ENCODE measurements around the gene SPPL2C.

DNA sequence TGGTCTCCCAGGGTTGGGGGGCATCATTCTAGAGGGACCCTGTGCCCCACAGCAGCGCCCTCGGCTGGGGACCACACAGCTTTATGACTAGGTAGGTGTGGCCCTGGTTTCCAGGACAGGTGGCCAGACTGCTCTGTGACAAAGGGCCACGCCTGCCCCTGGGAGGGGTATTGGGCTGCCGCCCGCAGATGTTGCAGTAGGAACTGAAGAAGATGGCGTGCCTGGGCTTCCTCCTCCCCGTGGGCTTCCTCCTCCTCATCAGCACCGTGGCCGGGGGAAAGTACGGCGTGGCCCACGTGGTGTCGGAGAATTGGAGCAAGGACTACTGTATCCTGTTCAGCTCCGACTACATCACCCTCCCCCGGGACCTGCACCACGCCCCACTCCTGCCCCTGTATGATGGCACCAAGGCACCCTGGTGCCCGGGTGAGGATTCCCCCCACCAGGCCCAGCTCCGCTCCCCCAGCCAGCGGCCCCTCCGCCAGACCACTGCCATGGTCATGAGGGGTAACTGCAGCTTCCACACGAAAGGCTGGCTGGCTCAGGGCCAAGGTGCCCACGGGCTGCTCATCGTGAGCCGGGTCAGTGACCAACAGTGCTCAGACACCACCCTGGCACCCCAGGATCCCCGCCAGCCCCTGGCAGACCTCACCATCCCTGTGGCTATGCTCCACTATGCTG, at the start of gene SPPL2C:
- TF ChIP-seq, protein P1, sequence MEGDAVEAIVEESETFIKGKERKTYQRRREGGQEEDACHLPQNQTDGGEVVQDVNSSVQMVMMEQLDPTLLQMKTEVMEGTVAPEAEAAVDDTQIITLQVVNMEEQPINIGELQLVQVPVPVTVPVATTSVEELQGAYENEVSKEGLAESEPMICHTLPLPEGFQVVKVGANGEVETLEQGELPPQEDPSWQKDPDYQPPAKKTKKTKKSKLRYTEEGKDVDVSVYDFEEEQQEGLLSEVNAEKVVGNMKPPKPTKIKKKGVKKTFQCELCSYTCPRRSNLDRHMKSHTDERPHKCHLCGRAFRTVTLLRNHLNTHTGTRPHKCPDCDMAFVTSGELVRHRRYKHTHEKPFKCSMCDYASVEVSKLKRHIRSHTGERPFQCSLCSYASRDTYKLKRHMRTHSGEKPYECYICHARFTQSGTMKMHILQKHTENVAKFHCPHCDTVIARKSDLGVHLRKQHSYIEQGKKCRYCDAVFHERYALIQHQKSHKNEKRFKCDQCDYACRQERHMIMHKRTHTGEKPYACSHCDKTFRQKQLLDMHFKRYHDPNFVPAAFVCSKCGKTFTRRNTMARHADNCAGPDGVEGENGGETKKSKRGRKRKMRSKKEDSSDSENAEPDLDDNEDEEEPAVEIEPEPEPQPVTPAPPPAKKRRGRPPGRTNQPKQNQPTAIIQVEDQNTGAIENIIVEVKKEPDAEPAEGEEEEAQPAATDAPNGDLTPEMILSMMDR (conservative IDR thresholded peaks at IDR 0.05) = no peak
- TF ChIP-seq ZFX (IDR thresholded peaks at IDR 0.05) = no peak
